ENCODE measurements around the gene ECD.
"Not testable (repeated sequence)": the region's sequence is repeated elsewhere in the genome, so short reads cannot be mapped to it uniquely, and the experiment has no call there.

The ECD gene

DNA sequence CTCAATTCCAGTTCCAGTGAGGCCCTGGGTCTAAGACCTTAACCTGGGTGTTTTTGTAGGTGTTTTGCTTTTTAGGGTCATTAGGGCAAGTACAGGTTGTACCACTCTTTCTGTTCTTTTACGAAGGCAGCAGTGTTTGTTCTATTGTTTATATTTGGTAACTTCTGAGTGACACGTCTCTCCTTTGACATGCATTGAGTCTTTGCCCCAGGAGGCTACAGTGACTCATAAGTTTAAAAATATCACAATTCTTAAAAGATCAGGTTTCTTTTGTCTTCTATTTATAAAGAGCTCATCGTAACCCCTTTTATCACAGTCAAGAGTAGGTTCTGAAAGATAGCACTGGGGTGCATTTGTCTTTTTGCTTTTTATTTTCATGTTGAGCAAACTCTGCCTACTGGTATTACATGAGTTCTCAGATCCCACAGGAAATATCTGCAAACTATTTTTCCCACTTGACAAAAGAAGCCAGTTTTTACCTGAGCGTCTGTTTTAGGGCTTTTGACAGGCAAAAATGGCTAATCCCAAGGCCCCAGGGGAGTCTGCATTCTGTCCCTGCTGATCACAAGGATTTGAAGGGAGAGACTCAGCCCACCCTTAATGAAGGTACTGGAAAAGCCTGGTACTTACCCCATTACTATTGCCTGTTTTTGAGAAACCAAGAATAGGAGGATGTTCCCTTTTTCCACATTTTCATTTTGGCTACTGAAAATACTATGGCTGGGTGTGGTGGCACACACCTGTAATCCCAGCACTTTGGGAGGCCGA, 49.6 kb downstream of the ECD start:
- H3K4me1 ChIP-seq (ENCODE audit: control insufficient read depth in 2 of 2, insufficient read depth in 1 of 2, low read depth in 1 of 2, low read length in 2 of 2) = peaks cover 2 to 4% of the 10 kb centered on the region in 2 donors
- H3K4me3 ChIP-seq (ENCODE audit: low read length in 2 of 2) = no peak overlapping the region
- H3K4ac ChIP-seq (ENCODE audit: low read length) = no peak overlapping the region
- H3K18ac ChIP-seq (ENCODE audit: low read length) = no peak overlapping the region
- no CpG with 5 or more reads among the region's 5 CpGs for WGBS, 2 donors (ENCODE audit: extremely low coverage in 2 of 2, insufficient read length in 2 of 2, insufficient replicate concordance in 1 of 2)
- H2BK120ac ChIP-seq (ENCODE audit: low read depth, low read length) = no peak overlapping the region
- no peak overlapping the region for H4K8ac ChIP-seq (ENCODE audit: low read depth, low read length)
- H3K9ac ChIP-seq (ENCODE audit: low read depth, low read length, poor library complexity) = no peak overlapping the region
- H2BK15ac ChIP-seq (ENCODE audit: low read length) = no peak overlapping the region
- H3K27ac ChIP-seq (replicated peaks; ENCODE audit: low read length) = no peak overlapping the region
- no peaks in the 10 kb centered on the region for H3K27me3 ChIP-seq (ENCODE audit: control insufficient read depth in 3 of 3, insufficient read depth in 3 of 3, low read depth in 1 of 3, low read length in 3 of 3)
- no peaks in the 10 kb centered on the region for H3K79me1 ChIP-seq (ENCODE audit: low read depth, low read length)
- H2AK5ac ChIP-seq (ENCODE audit: low read depth, low read length) = no peak overlapping the region
- no peak overlapping the region for H2BK12ac ChIP-seq (ENCODE audit: low read length)
- no peak overlapping the region for H3K4me2 ChIP-seq (ENCODE audit: insufficient read depth, low read length, poor library complexity, severe bottlenecking)
- H3K36me3 ChIP-seq (replicated peaks in 1 of 2; ENCODE audit: control insufficient read depth in 2 of 2, insufficient read depth in 2 of 2, low read length in 2 of 2) = peaks cover 0 to 26% of the 10 kb centered on the region in 2 donors
- H3K9me3 ChIP-seq (replicated peaks in 1 of 2; ENCODE audit: control insufficient read depth in 2 of 2, insufficient read depth in 1 of 2, low read depth in 1 of 2, low read length in 2 of 2) = no peaks in the 10 kb centered on the region
- H3K23ac ChIP-seq (ENCODE audit: low read depth, low read length, poor library complexity) = no peak overlapping the region
- H2AFZ ChIP-seq (ENCODE audit: low read length) = no peak overlapping the region
- H2BK5ac ChIP-seq (ENCODE audit: low read length) = no peak overlapping the region
- DNase-seq (ENCODE audit: low spot score) = no peak
- H4K91ac ChIP-seq (ENCODE audit: low read depth, low read length, poor library complexity) = no peak overlapping the region
- no peak overlapping the region for H3K14ac ChIP-seq (ENCODE audit: low read length)

DNA sequence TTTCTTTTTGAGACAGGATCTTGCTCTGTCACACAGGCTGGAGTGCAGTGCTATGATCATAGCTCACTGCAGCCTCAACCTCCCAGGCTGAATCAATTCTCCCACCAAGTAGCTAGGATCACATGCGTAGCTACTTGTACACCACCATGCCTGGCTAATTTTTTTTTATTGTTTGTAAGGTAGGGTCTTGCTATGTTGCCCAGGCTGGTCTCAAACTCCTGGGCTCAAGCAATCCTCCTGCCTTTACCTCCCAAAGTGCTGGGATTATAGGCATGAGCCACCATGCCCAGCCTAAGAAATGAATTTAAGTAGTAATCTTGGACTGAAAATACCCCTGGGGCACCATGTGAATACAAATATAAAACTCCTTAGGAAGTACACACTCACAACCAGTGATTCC, 51.8 kb downstream of the ECD start:
- no peak overlapping the region for H3K18ac ChIP-seq (ENCODE audit: low read length)
- no peak overlapping the region for H4K8ac ChIP-seq (ENCODE audit: low read depth, low read length)
- no peaks in the 10 kb centered on the region for H3K9me3 ChIP-seq (replicated peaks in 1 of 2; ENCODE audit: control insufficient read depth in 2 of 2, insufficient read depth in 1 of 2, low read depth in 1 of 2, low read length in 2 of 2)
- peaks cover 2 to 4% of the 10 kb centered on the region in 2 donors for H3K4me1 ChIP-seq (ENCODE audit: control insufficient read depth in 2 of 2, insufficient read depth in 1 of 2, low read depth in 1 of 2, low read length in 2 of 2)
- H3K27ac ChIP-seq (replicated peaks; ENCODE audit: low read length) = no peak overlapping the region
- H3K4me2 ChIP-seq (ENCODE audit: insufficient read depth, low read length, poor library complexity, severe bottlenecking) = no peak overlapping the region
- H4K91ac ChIP-seq (ENCODE audit: low read depth, low read length, poor library complexity) = no peak overlapping the region
- no peak overlapping the region for H3K9ac ChIP-seq (ENCODE audit: low read depth, low read length, poor library complexity)
- no CpG with 5 or more reads among the region's 1 CpG for WGBS, 2 donors (ENCODE audit: extremely low coverage in 2 of 2, insufficient read length in 2 of 2, insufficient replicate concordance in 1 of 2)
- H2AK5ac ChIP-seq (ENCODE audit: low read depth, low read length) = no peak overlapping the region
- H2BK12ac ChIP-seq (ENCODE audit: low read length) = no peak overlapping the region
- no peak overlapping the region for H3K14ac ChIP-seq (ENCODE audit: low read length)
- H3K4me3 ChIP-seq (ENCODE audit: low read length in 2 of 2) = no peak overlapping the region
- H3K79me1 ChIP-seq (ENCODE audit: low read depth, low read length) = no peaks in the 10 kb centered on the region
- H2AFZ ChIP-seq (ENCODE audit: low read length) = no peak overlapping the region
- H2BK120ac ChIP-seq (ENCODE audit: low read depth, low read length) = no peak overlapping the region
- H3K27me3 ChIP-seq (ENCODE audit: control insufficient read depth in 3 of 3, insufficient read depth in 3 of 3, low read depth in 1 of 3, low read length in 3 of 3) = no peaks in the 10 kb centered on the region
- peaks cover 0 to 22% of the 10 kb centered on the region in 2 donors for H3K36me3 ChIP-seq (replicated peaks in 1 of 2; ENCODE audit: control insufficient read depth in 2 of 2, insufficient read depth in 2 of 2, low read length in 2 of 2)
- no peak overlapping the region for H3K4ac ChIP-seq (ENCODE audit: low read length)
- no peak overlapping the region for H2BK15ac ChIP-seq (ENCODE audit: low read length)
- no peak overlapping the region for H2BK5ac ChIP-seq (ENCODE audit: low read length)
- no peak overlapping the region for H3K23ac ChIP-seq (ENCODE audit: low read depth, low read length, poor library complexity)
- no peak for DNase-seq (ENCODE audit: low spot score)

DNA sequence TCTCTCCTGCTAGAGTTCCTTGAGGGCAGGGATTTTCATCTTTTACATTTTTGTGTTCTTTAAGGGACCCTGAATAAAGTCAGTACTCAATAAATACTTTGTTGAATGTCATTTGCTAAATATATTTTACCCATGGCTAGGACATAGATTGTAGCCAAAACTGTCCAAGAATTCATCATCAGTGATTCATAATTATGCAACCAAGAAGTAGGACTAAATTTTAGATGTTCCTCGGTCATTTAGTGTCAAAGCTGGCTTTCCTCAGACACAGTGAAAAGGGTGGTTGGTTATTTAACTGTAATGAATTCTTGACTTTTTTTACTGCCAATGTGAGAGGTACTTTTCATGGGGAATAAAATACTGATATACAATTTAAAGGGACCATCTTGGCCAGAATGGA, 54.3 kb downstream of the ECD start:
- no peak overlapping the region for H4K8ac ChIP-seq (ENCODE audit: low read depth, low read length)
- H3K79me1 ChIP-seq (ENCODE audit: low read depth, low read length) = no peaks in the 10 kb centered on the region
- peaks cover 2 to 4% of the 10 kb centered on the region in 2 donors for H3K4me1 ChIP-seq (ENCODE audit: control insufficient read depth in 2 of 2, insufficient read depth in 1 of 2, low read depth in 1 of 2, low read length in 2 of 2)
- H3K18ac ChIP-seq (ENCODE audit: low read length) = no peak overlapping the region
- no CpG with 5 or more reads among the region's 1 CpG for WGBS, 2 donors (ENCODE audit: extremely low coverage in 2 of 2, insufficient read length in 2 of 2, insufficient replicate concordance in 1 of 2)
- no peak overlapping the region for H2BK15ac ChIP-seq (ENCODE audit: low read length)
- peaks cover 0 to 29% of the 10 kb centered on the region in 2 donors for H3K36me3 ChIP-seq (replicated peaks in 1 of 2; ENCODE audit: control insufficient read depth in 2 of 2, insufficient read depth in 2 of 2, low read length in 2 of 2)
- H3K27ac ChIP-seq (replicated peaks; ENCODE audit: low read length) = no peak overlapping the region
- H2BK12ac ChIP-seq (ENCODE audit: low read length) = no peak overlapping the region
- no peak overlapping the region for H3K4me2 ChIP-seq (ENCODE audit: insufficient read depth, low read length, poor library complexity, severe bottlenecking)
- no peak overlapping the region for H2BK120ac ChIP-seq (ENCODE audit: low read depth, low read length)
- DNase-seq (ENCODE audit: low spot score) = no peak
- H4K91ac ChIP-seq (ENCODE audit: low read depth, low read length, poor library complexity) = no peak overlapping the region
- H3K27me3 ChIP-seq (ENCODE audit: control insufficient read depth in 3 of 3, insufficient read depth in 3 of 3, low read depth in 1 of 3, low read length in 3 of 3) = no peaks in the 10 kb centered on the region
- no peak overlapping the region for H3K9ac ChIP-seq (ENCODE audit: low read depth, low read length, poor library complexity)
- H3K4ac ChIP-seq (ENCODE audit: low read length) = no peak overlapping the region
- H3K4me3 ChIP-seq (ENCODE audit: low read length in 2 of 2) = no peak overlapping the region
- H2AK5ac ChIP-seq (ENCODE audit: low read depth, low read length) = no peak overlapping the region
- no peak overlapping the region for H3K14ac ChIP-seq (ENCODE audit: low read length)
- H2BK5ac ChIP-seq (ENCODE audit: low read length) = no peak overlapping the region
- no peak overlapping the region for H2AFZ ChIP-seq (ENCODE audit: low read length)
- no peak overlapping the region for H3K23ac ChIP-seq (ENCODE audit: low read depth, low read length, poor library complexity)
- peaks cover 0 to 6% of the 10 kb centered on the region in 2 donors for H3K9me3 ChIP-seq (replicated peaks in 1 of 2; ENCODE audit: control insufficient read depth in 2 of 2, insufficient read depth in 1 of 2, low read depth in 1 of 2, low read length in 2 of 2)

DNA sequence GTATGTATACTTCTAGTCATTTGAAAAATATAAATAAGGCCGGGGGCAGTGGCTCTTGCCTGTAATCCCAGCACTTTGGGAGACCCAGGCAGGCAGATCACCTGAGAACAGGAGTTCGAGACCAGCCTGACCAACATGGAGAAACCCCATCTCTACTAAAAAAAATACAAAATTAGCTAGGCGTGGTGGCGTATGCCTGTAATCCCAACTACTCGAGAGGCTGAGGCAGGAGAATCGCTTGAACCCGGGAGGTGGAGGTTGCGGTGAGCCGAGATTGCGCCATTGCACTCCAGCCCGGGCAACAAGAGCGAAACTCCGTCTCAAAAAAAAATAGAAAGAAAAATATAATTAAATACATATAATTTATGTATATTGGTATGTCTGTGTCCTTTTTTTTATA, 55.8 kb downstream of the ECD start:
- H2AFZ ChIP-seq (ENCODE audit: low read length); H2BK12ac ChIP-seq (ENCODE audit: low read length); H2AK5ac ChIP-seq (ENCODE audit: low read depth, low read length); H2BK120ac ChIP-seq (ENCODE audit: low read depth, low read length); H3K79me1 ChIP-seq (ENCODE audit: low read depth, low read length); H2BK15ac ChIP-seq (ENCODE audit: low read length); H3K9ac ChIP-seq (ENCODE audit: low read depth, low read length, poor library complexity); DNase-seq (ENCODE audit: low spot score); H3K27ac ChIP-seq (replicated peaks; ENCODE audit: low read length); H3K4me1 ChIP-seq (ENCODE audit: control insufficient read depth in 2 of 2, insufficient read depth in 1 of 2, low read depth in 1 of 2, low read length in 2 of 2); H3K4me3 ChIP-seq (ENCODE audit: low read length in 2 of 2); H4K8ac ChIP-seq (ENCODE audit: low read depth, low read length); H3K23ac ChIP-seq (ENCODE audit: low read depth, low read length, poor library complexity); H3K4me2 ChIP-seq (ENCODE audit: insufficient read depth, low read length, poor library complexity, severe bottlenecking); H4K91ac ChIP-seq (ENCODE audit: low read depth, low read length, poor library complexity); H3K9me3 ChIP-seq (replicated peaks in 1 of 2; ENCODE audit: control insufficient read depth in 2 of 2, insufficient read depth in 1 of 2, low read depth in 1 of 2, low read length in 2 of 2); H3K14ac ChIP-seq (ENCODE audit: low read length); H3K4ac ChIP-seq (ENCODE audit: low read length); H3K18ac ChIP-seq (ENCODE audit: low read length); H2BK5ac ChIP-seq (ENCODE audit: low read length); H3K27me3 ChIP-seq (ENCODE audit: control insufficient read depth in 3 of 3, insufficient read depth in 3 of 3, low read depth in 1 of 3, low read length in 3 of 3): not testable (repeated sequence)
- H3K36me3 ChIP-seq (replicated peaks in 1 of 2; ENCODE audit: control insufficient read depth in 2 of 2, insufficient read depth in 2 of 2, low read length in 2 of 2) = peaks cover 0 to 38% of the 10 kb centered on the region in 2 donors
- no CpG with 5 or more reads among the region's 13 CpGs for WGBS, 2 donors (ENCODE audit: extremely low coverage in 2 of 2, insufficient read length in 2 of 2, insufficient replicate concordance in 1 of 2)

All from neuronal stem cell (in vitro differentiated cells).